HepG2 (cell line): ENCODE measurements around the gene ACTN4. TPM values are rescaled to one million over a fixed set of nuclear protein-coding genes. Genes with fewer than 3 reads are reported as not detected.

Experiments used
- ATAC-seq: fragments of 200-7000 bp; cut with Tn5 transposase; 3 replicates; pipeline ENCODE4 v1.9.1; 2020; ENCODE audit warnings: mild to moderate bottlenecking, moderate library complexity
- BruUV-seq: library from RNA; stranded (reverse); fragments of 400-500 nt; replicated peaks from 2 replicates; lab custom pipeline; 2021; lab: Mats Ljungman, UMichigan
- CTCF ChIA-PET: fragments of 300-600 bp; formaldehyde crosslinking; extraction: SDS; loops from one replicate; lab custom pipeline; 2021; ENCODE audit warnings: low total read pairs, inconsistent platforms, low intra/inter-chr PET ratio; lab: Yijun Ruan, JAX
- POLR2A ChIA-PET: fragments of 350-600 bp; sonication (Branson Sonifier 250); formaldehyde crosslinking; loops from one replicate; lab custom pipeline; 2020; ENCODE audit warnings: antibody characterized with exemption, inconsistent platforms; lab: Yijun Ruan, JAX
- DNase-seq: peaks from one replicate; pipeline ENCODE4 v3.0.0-alpha.2; 2015; ENCODE audit warnings: low spot score
- FAIRE-seq: peaks from 3 replicates; lab custom pipeline; 2011; peaks lifted over from hg19 to GRCh38; lab: Jason Lieb, UNC
- H2AFZ ChIP-seq: one replicate; pipeline ENCODE4 v1.6.1; 2011; ENCODE audit warnings: low read length, inconsistent platforms
- H3K27ac ChIP-seq: fragments of 300-600 bp; 3 replicates; pipeline ENCODE4 v1.8.0; 2011; ENCODE audit warnings: mixed run types, mild to moderate bottlenecking, mixed read lengths, low read length, inconsistent platforms; ENCODE audit not compliant: insufficient read depth; ENCODE audit errors: extremely low read length
- H3K27me3 ChIP-seq, 2 experiments: fragments of 200-600 bp in 1 of 2; 2 replicates in 1 of 2; 3 replicates in 1 of 2; pipeline versions ENCODE4 v1.6.0 to v1.8.0; 2011; ENCODE audit warnings: low read length in 2 of 2, mild to moderate bottlenecking in 2 of 2, moderate library complexity in 2 of 2, inconsistent platforms in 1 of 2; ENCODE audit not compliant: insufficient read depth in 2 of 2, control insufficient read depth in 1 of 2
- H3K36me3 ChIP-seq, 2 experiments: fragments of 200-600 bp in 1 of 2; replicated peaks in 1 of 2; 2 replicates in 1 of 2; 3 replicates in 1 of 2; pipeline versions ENCODE4 v1.5.1 to v1.8.0; 2011; ENCODE audit warnings: low read length in 2 of 2, inconsistent platforms in 1 of 2; ENCODE audit not compliant: insufficient read depth in 2 of 2, control insufficient read depth in 1 of 2
- H3K4me1 ChIP-seq: 2 replicates; pipeline ENCODE4 v1.5.1; 2012; ENCODE audit warnings: low read length, inconsistent platforms; ENCODE audit not compliant: insufficient read depth
- H3K4me2 ChIP-seq: 2 replicates; pipeline ENCODE4 v1.6.0; 2011; ENCODE audit warnings: low read depth, low read length, inconsistent platforms
- H3K4me3 ChIP-seq, 3 experiments: fragments of 200-600 bp in 1 of 3; sonication (generic), shearing (Covaris generic) in 1 of 3; replicated peaks in 1 of 3; 2 replicates each; pipeline ENCODE4 v1.5.1; 2011 to 2016; ENCODE audit warnings: low read length in 3 of 3, inconsistent platforms in 2 of 3, low read depth in 2 of 3, mild to moderate bottlenecking in 2 of 3, control low read depth in 1 of 3, mixed read lengths in 1 of 3; ENCODE audit not compliant: insufficient read depth in 1 of 3
- H3K79me2 ChIP-seq: one replicate; pipeline ENCODE4 v1.6.1; 2011; ENCODE audit warnings: low read length, inconsistent platforms; ENCODE audit not compliant: insufficient read depth
- H3K9ac ChIP-seq: 2 replicates; pipeline ENCODE4 v1.6.0; 2011; ENCODE audit warnings: mild to moderate bottlenecking, low read depth, low read length, inconsistent platforms; ENCODE audit not compliant: insufficient read depth
- H3K9me3 ChIP-seq: 2 replicates; pipeline ENCODE4 v1.5.1; 2012; ENCODE audit warnings: mild to moderate bottlenecking, low read length
- H4K20me1 ChIP-seq: 2 replicates; pipeline ENCODE4 v1.6.0; 2011; ENCODE audit warnings: inconsistent platforms, mild to moderate bottlenecking, low read length, moderate library complexity; ENCODE audit not compliant: insufficient read depth
- ARID4A ChIP-seq: sonication (generic); formaldehyde crosslinking; IDR thresholded peaks from 2 replicates; pipeline ENCODE4 v1.5.0; 2020; ENCODE audit warnings: mild to moderate bottlenecking, missing genetic modification reagents, borderline replicate concordance
- BATF2 ChIP-seq: sonication (generic); formaldehyde crosslinking; IDR thresholded peaks from 2 replicates; pipeline ENCODE4 v1.8.0; 2022; ENCODE audit warnings: mild to moderate bottlenecking, missing genetic modification reagents, moderate library complexity
- FOXK1 ChIP-seq: sonication (generic); formaldehyde crosslinking; IDR thresholded peaks from 2 replicates; pipeline ENCODE4 v1.4.0; 2020; ENCODE audit warnings: low read depth, missing genetic modification reagents, borderline replicate concordance
- HNF1A ChIP-seq, 2 experiments: sonication (generic) in 1 of 2; formaldehyde crosslinking in 1 of 2; IDR thresholded peaks; 2 replicates each; pipeline versions ENCODE4 v1.4.0 to v1.6.1; 2016 to 2020; ENCODE audit warnings: borderline replicate concordance in 1 of 2, low read depth in 1 of 2, mild to moderate bottlenecking in 1 of 2, missing genetic modification reagents in 1 of 2
- JDP2 ChIP-seq: sonication (generic); formaldehyde crosslinking; IDR thresholded peaks from 2 replicates; pipeline ENCODE4 v1.8.1; 2022; ENCODE audit warnings: missing genetic modification reagents, borderline replicate concordance
- KDM5B ChIP-seq: sonication (generic); formaldehyde crosslinking; IDR thresholded peaks from 2 replicates; pipeline ENCODE4 v1.4.0; 2020; ENCODE audit warnings: missing genetic modification reagents, mild to moderate bottlenecking, borderline replicate concordance
- MAFG ChIP-seq: sonication (generic); formaldehyde crosslinking; IDR thresholded peaks from 2 replicates; pipeline ENCODE4 v1.5.1; 2020; ENCODE audit warnings: mild to moderate bottlenecking, missing genetic modification reagents
- NAIF1 ChIP-seq: sonication (generic); formaldehyde crosslinking; IDR thresholded peaks from 2 replicates; pipeline ENCODE4 v1.5.0; 2020; ENCODE audit warnings: mild to moderate bottlenecking, missing genetic modification reagents, borderline replicate concordance
- NFIB ChIP-seq: sonication (generic); formaldehyde crosslinking; IDR thresholded peaks from 2 replicates; pipeline ENCODE4 v1.9.0; 2021; ENCODE audit warnings: missing genetic modification reagents, mild to moderate bottlenecking, borderline replicate concordance
- SNAPC2 ChIP-seq: sonication (generic); formaldehyde crosslinking; IDR thresholded peaks from 2 replicates; pipeline ENCODE4 v1.8.1; 2022; ENCODE audit warnings: mild to moderate bottlenecking, missing genetic modification reagents
- ZNF615 ChIP-seq: sonication (generic); formaldehyde crosslinking; IDR thresholded peaks from 2 replicates; pipeline ENCODE4 v1.5.0; 2020; ENCODE audit warnings: mild to moderate bottlenecking, missing genetic modification reagents, borderline replicate concordance
- ZNF660 ChIP-seq: sonication (generic); formaldehyde crosslinking; IDR thresholded peaks from 2 replicates; pipeline ENCODE4 v1.5.1; 2020; ENCODE audit warnings: mild to moderate bottlenecking, low read depth, missing genetic modification reagents, borderline replicate concordance
- ZNF674 ChIP-seq: sonication (generic); formaldehyde crosslinking; IDR thresholded peaks from 2 replicates; pipeline ENCODE4 v1.5.0; 2020; ENCODE audit warnings: low read depth, mild to moderate bottlenecking, missing genetic modification reagents
- ZNF713 ChIP-seq: sonication (generic); formaldehyde crosslinking; IDR thresholded peaks from 2 replicates; pipeline ENCODE4 v1.4.0; 2020; ENCODE audit warnings: mild to moderate bottlenecking, missing genetic modification reagents
- ZNF746 ChIP-seq: sonication (generic); formaldehyde crosslinking; IDR thresholded peaks from 2 replicates; pipeline ENCODE4 v1.8.0; 2022; ENCODE audit warnings: mild to moderate bottlenecking, missing genetic modification reagents
- ZNF790 ChIP-seq: sonication (generic); formaldehyde crosslinking; IDR thresholded peaks from 2 replicates; pipeline ENCODE4 v1.8.0; 2022; ENCODE audit warnings: missing genetic modification reagents, mild to moderate bottlenecking, borderline replicate concordance
- WGBS: methylation state at CpG from one replicate; pipeline ENCODE4 v1.1.6; 2017; ENCODE audit warnings: low lambda C conversion rate; 5-methylcytosine and 5-hydroxymethylcytosine counted together
- in situ Hi-C: cut with HindIII; loops from 2 replicates; pipeline ENCODE4 v1.10.0; 2017; ENCODE audit warnings: low pct_unique_long_range_greater_than_20kb; ENCODE audit not compliant: extremely low pct_ligation_motif_present
- intact Hi-C: fragments of 100-400 bp; cut with micrococcal nuclease; formaldehyde crosslinking; loops from one replicate; pipeline ENCODE4 v1.10.0; 2022; ENCODE audit not compliant: unreplicated experiment
- polyA plus RNA-seq, 8 experiments: library from polyadenylated mRNA; depleted of rRNA in 3 of 8; stranded (reverse) in 7 of 8; unstranded in 1 of 8; fragments of >200 nt; fragmentation: Illumina TruSeq in 4 of 8; extraction: Trizol in 4 of 8; gene quantifications; 2 replicates each; pipeline versions ENCODE4 v1.2.1 to v1.2.3, GENCODE V29; 2011 to 2016; ENCODE audit warnings: low read depth in 4 of 8, missing spikeins in 1 of 8, mixed read lengths in 1 of 8; ENCODE audit not compliant: insufficient read depth in 1 of 8
- total RNA-seq, 5 experiments: library from RNA; depleted of rRNA; stranded (reverse); fragments of >200 nt; fragmentation: Illumina TruSeq; extraction: Trizol; gene quantifications; 2 replicates each; pipeline ENCODE4 v1.2.3, GENCODE V29; 2016; ENCODE audit warnings: low read depth in 1 of 5

ACTN4 gene
- total and polyA plus RNA-seq, 2 of the 13 experiments (the other 11 are each of a cell fraction or from before 2014, with no cell fraction given), result 171 to 192 TPM

GRCh38 chr19:38740257-38740592, 92.8 kb downstream of the ACTN4 start:
- Histone ChIP-seq H3K27me3 (no peaks in the 10 kb centered on the region), H3K9me3 (no peaks in the 10 kb centered on the region), H3K36me3 (no peaks in the 10 kb centered on the region), H3K4me3 (no peak overlapping the region), H2AFZ (no peak overlapping the region), H3K4me1 (peaks cover 53% of the 10 kb centered on the region), H3K27ac (no peak overlapping the region), H4K20me1 (no peaks in the 10 kb centered on the region), H3K79me2 (no peaks in the 10 kb centered on the region), H3K4me2 (no peak overlapping the region), H3K9ac (no peak overlapping the region)
- no TSS peak for BruUV-seq
- no peak for FAIRE-seq
- in situ Hi-C loops (loop anchor here (5.0 to 25.0 kb wide), 2 partner anchors 92 to 172 kb away; partner anchors contain the start of genes CCER2 and ECH1), intact Hi-C loops (no loop called here)
- ChIA-PET CTCF (no interaction called here), POLR2A (no interaction called here)
- no peak for DNase-seq
- no peak for ATAC-seq
- 98% methylated on average over 7 of the region's 9 CpGs for WGBS
- TF ChIP-seq ZNF790 (no peak), ZNF660 (CRISPR knock-in tag) (no peak), SNAPC2 (CRISPR knock-in tag) (no peak), BATF2 (no peak), ZNF674 (CRISPR knock-in tag) (no peak), KDM5B (CRISPR knock-in tag) (no peak), JDP2 (CRISPR knock-in tag) (no peak), HNF1A (IDR thresholded peaks at IDR 0.05; ENCODE audit: low read depth) (no peak), HNF1A (CRISPR knock-in tag; IDR thresholded peaks at IDR 0.05; ENCODE audit: borderline replicate concordance) (no peak), FOXK1 (CRISPR knock-in tag) (no peak), MAFG (no peak), ARID4A (CRISPR knock-in tag) (no peak), ZNF713 (CRISPR knock-in tag) (no peak), NFIB (no peak), ZNF746 (CRISPR knock-in tag) (no peak), ZNF615 (no peak), NAIF1 (CRISPR knock-in tag) (no peak)
